GM12878 (cell line): ENCODE measurements around the gene PRSS36. TPM values are rescaled to one million over a fixed set of nuclear protein-coding genes. Genes with fewer than 3 reads are reported as not detected.

Source experiments
- CHD2 ChIP-seq: IDR thresholded peaks from 2 replicates; pipeline ENCODE4 v1.6.1; 2011; ENCODE audit warnings: low read depth, low read length, improper control_type of control experiment, borderline replicate concordance
- EP300 ChIP-seq, 2 experiments: fragments of 150-350 bp in 1 of 2; IDR thresholded peaks; 2 replicates each; pipeline ENCODE4 v1.6.1; 2011 to 2012; ENCODE audit warnings: low read depth in 2 of 2, low read length in 2 of 2, borderline replicate concordance in 1 of 2, improper control_type of control experiment in 1 of 2, inconsistent platforms in 1 of 2; ENCODE audit not compliant: control insufficient read depth in 1 of 2
- IKZF1 ChIP-seq: fragments of 450-650 bp; conservative IDR thresholded peaks from 2 replicates; pipeline ENCODE4 v1.6.1; 2017; ENCODE audit warnings: antibody characterized with exemption, mild to moderate bottlenecking
- IRF5 ChIP-seq: fragments of 450-650 bp; IDR thresholded peaks from 2 replicates; pipeline ENCODE4 v1.6.1; 2017; ENCODE audit warnings: borderline replicate concordance
- NFYB ChIP-seq: IDR thresholded peaks from 2 replicates; pipeline ENCODE4 v1.6.1; 2011; ENCODE audit warnings: low read depth, mild to moderate bottlenecking, low read length, improper control_type of control experiment, moderate library complexity; ENCODE audit not compliant: insufficient read depth
- RAD51 ChIP-seq: fragments of 450-650 bp; IDR thresholded peaks from 2 replicates; pipeline ENCODE4 v1.6.1; 2016; ENCODE audit warnings: moderate library complexity, mild to moderate bottlenecking, inconsistent platforms
- ZBTB40 ChIP-seq: fragments of 450-650 bp; IDR thresholded peaks from 2 replicates; pipeline ENCODE4 v1.6.1; 2016; ENCODE audit warnings: mild to moderate bottlenecking, moderate library complexity, borderline replicate concordance
- ZNF207 ChIP-seq: fragments of 450-650 bp; IDR thresholded peaks from 2 replicates; pipeline ENCODE4 v1.6.1; 2014; ENCODE audit warnings: antibody characterized with exemption, mild to moderate bottlenecking, borderline replicate concordance
- polyA plus RNA-seq, 11 experiments: library from polyadenylated mRNA; depleted of rRNA in 4 of 11; unstranded in 6 of 11; stranded (reverse) in 5 of 11; fragments of >200 nt; fragmentation: Nextera tagmentation in 4 of 11; fragmentation: Illumina TruSeq in 1 of 11; extraction: Ambion mirVana in 4 of 11; extraction: Trizol in 1 of 11; gene quantifications; 1 replicate in 1 of 11; 2 replicates in 10 of 11; pipeline versions ENCODE4 v1.2.1 to v1.2.3, GENCODE V29; 2011 to 2016; ENCODE audit warnings: inconsistent platforms in 2 of 11, missing spikeins in 2 of 11, low read depth in 1 of 11
- total RNA-seq, 4 experiments: library from RNA; depleted of rRNA in 3 of 4; stranded (reverse); fragments of >200 nt in 3 of 4; fragmentation: Illumina TruSeq in 1 of 4; extraction: Trizol in 1 of 4; gene quantifications; 2 replicates each; pipeline versions ENCODE4 v1.2.1 to v1.2.3, GENCODE V29; 2013 to 2021

Gene PRSS36
- total and polyA plus RNA-seq, 10 of the 15 experiments (the other 5 are each of a cell fraction or from before 2014, with no cell fraction given), result 0.11 to 1.1 (median 0.17) TPM; not detected in 3

- TF ChIP-seq ZBTB40, result no peak
- TF ChIP-seq RAD51, result no peak
- no peak for TF ChIP-seq IRF5
- no peak for TF ChIP-seq EP300 (IDR thresholded peaks at IDR 0.05; ENCODE audit: borderline replicate concordance in 1 of 2, control insufficient read depth in 1 of 2, low read depth in 2 of 2, low read length in 2 of 2)
- no peak for TF ChIP-seq CHD2
- TF ChIP-seq IKZF1, result no peak
- no peak for TF ChIP-seq ZNF207
- no peak for TF ChIP-seq NFYB
Observed at GRCh38 chr16:31131841-31132271, 18.0 kb downstream of the PRSS36 start (continued).
